ENCODE data around the gene ANKS1B.
"Not testable (repeated sequence)": the region's sequence is repeated elsewhere in the genome, so short reads cannot be mapped to it uniquely, and the experiment has no call there.

ANKS1B gene

DNA sequence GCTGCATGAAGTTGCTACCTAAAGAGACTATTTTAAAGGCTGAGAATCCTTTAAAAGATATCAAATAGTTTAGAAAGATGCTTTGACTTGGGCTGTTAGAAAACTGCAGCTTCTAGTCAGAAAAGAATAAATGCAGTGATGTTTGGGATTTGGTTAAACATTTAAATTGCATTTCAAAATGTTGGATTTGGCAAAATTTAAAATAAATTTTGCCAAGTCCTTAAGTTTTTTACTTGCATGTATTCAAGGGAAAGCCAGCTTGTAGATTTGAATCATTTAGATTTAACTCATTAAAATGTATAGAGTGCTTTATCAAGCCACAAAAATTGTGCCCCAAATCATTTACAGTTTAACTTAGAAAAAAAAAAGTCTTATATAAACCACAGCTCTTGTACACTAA, 109.7 kb downstream of the ANKS1B start:
- no peak for DNase-seq (ENCODE audit: low read depth in 2 of 2, low spot score in 1 of 2)

DNA sequence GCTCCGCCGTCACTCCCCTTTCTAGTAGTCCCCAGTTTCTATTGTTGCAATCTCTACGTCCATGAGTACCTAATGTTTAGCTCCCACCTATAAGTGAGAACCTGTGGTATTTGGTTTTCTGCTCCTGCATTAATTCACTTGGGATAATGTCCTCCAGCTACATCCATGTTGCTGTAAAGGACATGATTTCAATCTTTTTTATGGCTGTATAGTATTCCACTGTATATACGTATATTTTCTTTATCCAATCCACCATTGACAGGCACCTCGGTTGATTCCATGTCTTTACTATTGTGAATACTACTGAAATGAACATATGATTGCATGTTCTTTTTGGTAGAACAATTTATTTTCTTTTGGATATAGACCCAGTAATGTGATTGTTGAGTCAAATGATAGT, 114.7 kb downstream of the ANKS1B start:
- no peak for DNase-seq (ENCODE audit: low read depth in 2 of 2, low spot score in 1 of 2)

DNA sequence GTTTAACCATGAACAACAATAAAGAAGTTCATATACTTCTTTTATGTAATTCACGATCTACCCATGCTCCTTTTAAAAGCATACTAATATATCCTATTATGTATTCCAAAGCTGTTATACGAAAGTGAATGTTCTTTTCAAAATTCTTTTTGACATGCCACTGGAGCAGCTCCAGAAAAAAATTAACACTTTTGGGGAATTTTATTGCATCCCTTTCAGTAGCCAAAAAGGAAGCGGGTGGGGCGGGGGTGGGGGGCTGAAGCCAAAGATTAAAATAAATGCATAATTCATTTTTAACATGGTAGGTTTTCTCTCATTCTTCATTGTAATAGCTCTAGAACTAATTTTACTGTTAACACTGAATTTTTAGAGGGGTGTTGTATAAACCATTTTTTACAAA, 123.0 kb downstream of the ANKS1B start:
- no peak for DNase-seq (ENCODE audit: low read depth in 2 of 2, low spot score in 1 of 2)

DNA sequence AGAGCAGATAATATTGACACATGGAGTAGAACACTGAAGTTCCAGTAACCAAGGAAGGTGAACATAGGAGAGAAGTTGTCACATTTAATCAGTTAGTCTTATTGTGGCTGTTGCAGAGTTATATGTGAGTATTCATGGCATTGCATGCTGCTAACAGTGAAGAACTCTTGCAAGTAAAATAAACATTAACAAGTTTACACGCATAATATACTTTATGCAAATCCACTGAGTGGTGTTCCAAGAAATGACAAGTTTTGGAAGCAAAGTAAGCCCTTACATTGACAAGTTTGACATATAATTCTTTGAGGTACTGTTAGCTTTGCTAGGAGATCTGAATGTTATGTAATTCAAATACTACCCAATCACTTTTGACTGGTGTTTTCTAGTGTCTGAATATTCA, 125.6 kb downstream of the ANKS1B start:
- DNase-seq (ENCODE audit: low read depth in 2 of 2, low spot score in 1 of 2), result no peak

DNA sequence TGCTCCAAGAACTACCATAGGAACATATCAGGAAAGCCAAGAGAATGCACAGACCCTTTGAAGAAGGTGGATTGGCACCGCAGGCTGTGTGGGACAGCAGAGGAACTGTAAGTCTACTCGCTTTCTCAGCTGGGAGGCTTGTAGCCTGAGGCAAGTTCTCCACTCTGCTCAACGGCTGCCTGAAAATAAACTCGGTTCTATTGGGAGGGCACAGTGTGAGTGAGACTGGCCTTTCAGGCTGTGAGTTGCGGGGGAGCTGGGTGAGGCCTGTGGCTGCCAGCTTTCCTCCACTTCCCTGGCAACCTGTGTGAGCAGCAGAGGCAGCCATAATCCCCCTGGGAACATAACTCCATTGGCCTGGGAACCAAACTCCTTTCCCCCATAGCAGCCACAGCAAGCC, 132.1 kb downstream of the ANKS1B start:
- DNase-seq (ENCODE audit: low read depth in 2 of 2, low spot score in 1 of 2), result no peak

DNA sequence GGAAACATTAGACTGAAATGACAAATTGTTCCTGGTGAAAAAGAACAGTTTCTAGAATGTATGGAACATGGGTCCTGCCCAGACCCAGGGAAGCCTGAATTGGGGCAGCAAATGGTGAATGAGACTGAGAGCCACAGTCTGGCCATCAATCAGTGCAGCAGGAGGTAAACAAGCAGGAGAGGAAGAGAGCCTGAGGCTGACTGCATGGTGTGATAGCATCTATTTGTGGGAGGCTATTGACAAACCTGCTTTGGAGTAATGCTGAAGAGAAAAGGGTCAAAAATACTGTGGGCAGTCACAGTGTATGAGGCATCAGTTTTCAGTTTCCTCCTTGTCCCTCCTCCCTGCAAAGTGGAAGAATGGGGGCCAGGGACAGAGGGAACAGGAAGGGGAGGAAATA, 136.8 kb downstream of the ANKS1B start:
- DNase-seq (ENCODE audit: low read depth in 2 of 2, low spot score in 1 of 2), result no peak

DNA sequence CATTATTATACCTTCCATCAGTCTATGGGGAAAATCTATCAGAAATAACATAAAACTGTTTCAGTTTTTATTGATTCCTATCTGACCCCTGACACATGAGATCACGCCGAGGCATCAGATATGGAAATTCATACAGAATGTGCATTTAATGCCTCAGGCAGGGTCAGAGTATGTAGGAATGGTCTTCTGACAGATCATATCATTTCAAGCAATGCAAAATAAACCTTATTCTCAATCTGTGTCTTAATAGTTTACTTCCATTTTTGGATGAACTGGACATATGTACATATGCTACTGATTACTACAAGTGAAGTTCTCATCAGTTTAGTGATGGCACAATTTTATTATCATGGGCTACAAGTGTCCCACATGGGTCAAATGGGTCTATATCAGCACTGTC, 150.0 kb downstream of the ANKS1B start:
- no peak for DNase-seq (ENCODE audit: low read depth in 2 of 2, low spot score in 1 of 2)

DNA sequence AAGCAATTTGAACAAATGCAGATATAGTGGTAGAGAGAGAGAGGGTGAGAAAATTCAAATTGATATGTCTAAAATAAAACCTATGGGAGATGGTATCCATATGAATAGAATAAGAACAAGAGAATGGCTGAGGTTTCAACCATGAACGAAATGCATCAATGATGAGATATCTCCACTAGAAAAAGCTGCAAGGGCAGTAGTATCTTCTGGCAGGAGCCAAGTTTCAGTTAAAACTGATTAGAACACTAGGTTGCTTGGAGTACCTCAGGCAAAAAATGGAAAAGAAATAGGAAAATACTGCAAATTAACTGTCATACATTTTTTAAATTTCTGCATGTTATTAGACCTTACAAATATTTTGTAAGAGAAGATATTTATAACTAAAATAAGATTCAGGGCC, 151.3 kb downstream of the ANKS1B start:
- no peak for DNase-seq (ENCODE audit: low read depth in 2 of 2, low spot score in 1 of 2)

DNA sequence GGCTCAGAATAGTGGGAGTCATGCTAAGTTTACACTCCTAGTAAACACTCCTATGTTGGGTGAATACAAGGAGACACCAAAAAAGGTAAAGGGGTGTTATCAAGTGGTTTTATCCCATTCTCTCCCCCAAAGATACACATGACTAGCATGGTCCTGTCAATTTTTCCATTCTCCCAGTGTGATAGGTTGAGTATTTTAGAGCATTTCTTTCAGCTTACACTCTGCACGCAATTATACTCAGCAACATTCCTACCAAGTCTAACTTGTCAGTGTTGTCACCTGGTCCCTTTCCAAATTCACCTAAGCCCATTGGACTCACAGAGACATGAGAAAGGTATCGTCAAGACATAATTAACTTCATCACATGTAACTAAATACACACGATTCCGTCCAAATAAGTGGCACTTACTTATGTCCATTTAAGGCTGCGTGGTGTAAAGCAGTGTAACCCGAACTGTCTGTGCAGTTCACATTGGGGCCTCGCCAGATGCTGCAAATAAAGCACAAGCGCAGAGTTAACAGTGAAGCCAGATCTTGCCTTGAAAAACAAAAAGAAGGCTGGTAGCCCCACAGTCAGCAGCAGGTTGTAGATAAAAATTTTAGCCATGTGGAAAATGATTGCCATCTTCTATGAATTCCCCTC, 159.7 kb downstream of the ANKS1B start:
- no peak for DNase-seq (ENCODE audit: low read depth in 2 of 2, low spot score in 1 of 2)

DNA sequence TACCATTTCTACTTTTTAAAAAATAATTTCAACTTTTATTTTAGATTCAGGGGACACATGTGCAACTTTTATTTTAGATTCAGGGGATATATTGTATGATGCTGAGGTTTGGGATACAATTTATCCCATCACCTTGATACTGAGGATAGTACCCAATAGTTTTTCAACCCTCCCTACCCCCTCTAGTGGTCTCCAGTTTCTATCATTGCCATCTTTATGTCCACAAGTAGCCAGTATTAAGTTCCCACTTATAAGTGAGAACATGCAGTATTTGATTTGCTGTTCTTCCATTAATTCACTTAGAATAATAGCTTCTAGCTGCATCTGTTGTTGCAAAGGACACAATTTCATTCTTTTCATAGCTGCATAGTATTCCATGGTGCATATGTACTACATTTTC, 162.5 kb downstream of the ANKS1B start:
- DNase-seq (ENCODE audit: low read depth in 2 of 2, low spot score in 1 of 2), result no peak

DNA sequence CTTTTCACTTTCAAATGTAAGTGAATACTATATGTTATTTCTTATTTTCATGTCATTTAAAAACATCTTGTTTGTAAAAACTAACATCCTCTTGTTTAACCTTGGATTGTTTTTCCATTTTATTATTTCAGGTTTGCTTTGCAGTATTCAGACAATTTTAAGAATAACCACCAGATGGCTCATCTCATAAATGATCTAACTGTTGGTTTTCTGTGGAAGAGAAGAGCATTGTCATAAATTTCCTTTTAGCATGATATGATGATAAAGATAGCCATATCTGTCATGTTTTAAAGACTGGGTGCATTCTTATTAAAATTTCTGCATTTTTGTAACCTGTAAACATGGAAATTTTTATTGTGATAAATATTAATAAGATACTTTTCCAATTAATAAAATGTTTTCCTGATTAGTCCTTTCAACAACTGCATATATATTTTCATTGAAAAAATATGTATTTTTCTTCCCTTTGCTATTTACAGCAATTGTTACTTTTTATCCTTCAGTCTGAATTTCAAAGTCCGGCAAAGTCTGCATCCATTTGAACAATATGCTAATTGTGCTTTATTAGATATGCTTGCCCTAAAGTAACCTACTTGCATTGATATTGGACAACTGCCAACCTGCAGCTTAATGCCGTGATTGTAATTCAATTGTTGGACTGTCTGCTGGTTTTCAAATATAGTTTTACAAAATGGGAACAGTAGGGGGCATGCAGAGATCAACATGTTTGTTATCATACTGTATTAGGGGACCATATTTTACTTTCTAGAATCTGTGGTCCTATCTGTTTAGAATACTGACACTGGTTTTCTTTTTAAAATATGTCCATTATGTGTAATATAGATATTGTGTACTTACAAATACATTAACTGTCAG, 173.8 kb downstream of the ANKS1B start:
- DNase-seq (ENCODE audit: low read depth in 2 of 2, low spot score in 1 of 2), result no peak

DNA sequence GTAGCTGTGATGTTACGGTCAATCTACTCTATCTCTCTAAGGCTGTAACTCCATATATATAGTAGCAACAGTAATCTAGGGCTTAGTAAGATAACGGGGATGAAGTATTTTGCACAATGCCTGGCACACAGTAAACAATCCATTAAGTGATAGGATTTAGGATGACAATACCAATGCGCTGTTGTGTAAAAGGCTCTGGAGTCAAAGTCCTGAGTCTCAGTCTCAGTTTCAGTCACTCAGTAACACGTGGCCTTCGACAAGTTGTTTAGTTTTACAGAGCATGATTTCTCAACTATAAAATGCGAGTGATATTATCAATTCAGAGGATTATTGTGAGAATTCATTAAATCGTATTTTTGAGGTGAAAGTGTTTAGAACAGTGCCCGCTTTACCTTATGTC, 174.8 kb downstream of the ANKS1B start:
- DNase-seq (ENCODE audit: low read depth in 2 of 2, low spot score in 1 of 2), result no peak

DNA sequence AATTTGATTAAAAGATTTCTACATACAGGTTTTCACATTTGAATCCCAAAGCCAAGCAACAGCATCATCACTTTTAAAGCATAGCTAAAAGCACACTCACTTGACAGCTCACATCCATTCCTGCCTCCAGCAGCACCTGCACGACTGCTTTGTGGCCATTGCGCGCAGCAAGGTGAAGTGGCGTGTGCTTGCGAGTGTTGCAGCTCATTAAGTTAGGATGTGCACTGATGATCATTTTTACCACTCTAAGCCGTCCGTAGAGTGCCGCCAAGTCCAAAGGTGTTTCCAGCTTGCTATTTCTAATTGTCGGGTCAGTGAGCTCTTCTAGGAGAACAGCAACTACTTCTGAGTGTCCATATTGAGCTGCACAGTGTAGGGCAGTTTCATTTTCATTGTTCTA, 178.4 kb downstream of the ANKS1B start:
- DNase-seq (ENCODE audit: low read depth in 2 of 2, low spot score in 1 of 2), result no peak

DNA sequence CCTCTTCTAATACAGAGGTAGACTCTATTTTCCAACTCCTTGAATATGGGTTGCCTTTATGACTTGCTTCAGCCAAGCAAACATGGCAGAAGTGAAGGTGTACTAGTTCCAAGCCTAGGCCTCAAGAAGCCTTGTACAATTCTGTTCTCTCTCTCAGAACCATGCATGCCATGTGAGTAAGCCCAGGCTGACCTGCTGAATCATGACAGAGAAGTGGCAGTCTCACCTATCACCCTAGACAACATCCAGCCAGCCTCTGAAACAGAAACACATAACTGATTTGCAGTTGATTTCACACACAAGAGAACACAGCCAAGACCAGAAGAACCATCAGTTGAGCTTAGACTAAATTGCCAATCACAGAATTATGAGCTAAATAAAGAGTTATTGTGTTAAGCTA, 180.0 kb downstream of the ANKS1B start:
- DNase-seq (ENCODE audit: low read depth in 2 of 2, low spot score in 1 of 2), result no peak

DNA sequence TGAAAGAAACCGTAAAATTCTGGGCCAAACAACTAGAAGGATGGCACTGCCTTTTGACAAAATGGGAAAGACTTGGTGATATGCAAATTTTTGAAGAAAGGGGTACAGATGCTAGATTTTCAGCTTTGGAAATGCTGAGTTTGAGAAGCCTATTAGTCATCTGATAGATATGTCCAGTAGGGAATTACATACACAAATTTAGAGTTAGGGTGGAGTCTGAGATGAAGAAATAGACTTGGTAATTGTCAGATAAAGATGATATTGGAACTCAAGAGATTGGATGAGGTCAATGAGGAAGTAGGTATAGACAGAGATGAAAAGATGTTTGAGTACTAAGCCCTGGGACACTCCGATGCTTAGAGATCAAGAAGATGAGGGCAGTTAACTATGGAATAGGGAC, 184.1 kb downstream of the ANKS1B start:
- no peak for DNase-seq (ENCODE audit: low read depth in 2 of 2, low spot score in 1 of 2)

DNA sequence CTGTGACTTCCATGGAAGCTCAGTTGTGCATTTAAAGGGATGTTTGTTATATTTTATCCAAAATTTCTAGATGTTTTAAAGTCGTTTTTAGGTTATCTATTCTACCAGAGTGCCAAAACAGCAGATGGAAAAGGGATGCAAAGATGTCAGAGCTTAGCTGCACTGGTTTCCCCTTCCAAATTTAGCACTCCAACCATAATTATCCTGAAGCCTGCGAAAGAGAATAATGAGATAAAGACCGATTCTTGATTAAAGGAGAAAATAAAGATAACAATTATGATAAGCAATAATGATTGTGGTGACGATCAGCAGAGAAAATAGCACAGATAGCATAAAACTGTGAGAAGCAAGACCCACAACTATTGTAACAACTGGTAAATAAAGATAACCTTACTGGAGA, 186.8 kb downstream of the ANKS1B start:
- not testable (repeated sequence) for DNase-seq (ENCODE audit: low read depth in 2 of 2, low spot score in 1 of 2)

DNA sequence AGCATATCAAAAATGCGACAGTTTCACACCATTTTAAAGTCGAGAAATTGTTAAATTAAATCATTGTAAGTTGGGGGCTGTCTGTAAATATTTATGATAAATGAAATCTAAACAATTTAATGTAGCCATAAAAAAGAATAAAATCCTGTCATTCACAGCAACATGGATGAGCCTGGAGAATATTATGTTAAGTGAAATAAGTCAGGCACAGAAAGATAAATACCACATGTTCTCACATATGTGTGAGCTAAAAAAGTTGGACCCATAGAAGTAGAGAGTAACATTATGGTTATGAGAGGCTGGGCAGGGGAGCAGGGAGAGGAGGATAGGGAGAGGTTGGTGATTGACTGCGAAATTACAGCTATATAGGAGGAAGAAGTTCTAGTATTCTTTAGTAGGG, 201.3 kb downstream of the ANKS1B start:
- no peak for DNase-seq (ENCODE audit: low read depth in 2 of 2, low spot score in 1 of 2)

DNA sequence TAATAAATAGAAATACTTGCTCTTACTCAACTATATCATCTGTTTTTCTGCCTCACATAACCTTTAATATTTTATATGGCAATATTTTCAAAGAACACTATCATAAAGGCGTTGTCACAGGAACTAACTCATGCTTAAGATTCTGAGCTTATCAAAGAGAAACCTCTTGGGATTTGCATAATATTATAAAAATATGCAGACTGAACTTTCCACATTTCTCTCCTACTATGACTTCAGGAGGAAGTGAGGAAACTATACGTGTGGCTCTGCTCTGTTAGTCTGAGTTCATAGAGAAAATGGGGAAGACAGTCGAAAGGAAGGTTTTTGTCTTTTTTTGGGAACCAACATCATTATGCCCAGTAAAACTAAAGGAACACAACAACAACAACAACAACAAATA, 212.5 kb downstream of the ANKS1B start:
- no peak for DNase-seq (ENCODE audit: low read depth in 2 of 2, low spot score in 1 of 2)

DNA sequence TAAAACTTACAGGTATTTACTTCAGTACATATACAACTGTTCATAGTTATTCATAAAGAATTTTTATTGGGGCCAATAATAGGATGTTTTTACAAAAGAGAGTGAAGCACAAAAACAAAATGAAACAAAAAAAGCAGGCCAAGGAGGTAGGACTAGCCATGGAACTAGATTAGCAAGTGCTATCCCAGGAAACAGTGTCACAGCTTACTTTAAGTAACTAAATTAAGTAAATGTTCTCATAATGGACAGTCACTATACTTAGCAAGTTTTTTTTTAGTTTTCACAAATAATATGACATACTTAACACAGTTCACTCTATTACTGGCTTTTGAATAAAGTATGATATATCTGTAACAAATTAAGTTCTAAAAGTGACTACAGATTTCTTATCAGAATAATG, 213.1 kb downstream of the ANKS1B start:
- no peak for DNase-seq (ENCODE audit: low read depth in 2 of 2, low spot score in 1 of 2)

DNA sequence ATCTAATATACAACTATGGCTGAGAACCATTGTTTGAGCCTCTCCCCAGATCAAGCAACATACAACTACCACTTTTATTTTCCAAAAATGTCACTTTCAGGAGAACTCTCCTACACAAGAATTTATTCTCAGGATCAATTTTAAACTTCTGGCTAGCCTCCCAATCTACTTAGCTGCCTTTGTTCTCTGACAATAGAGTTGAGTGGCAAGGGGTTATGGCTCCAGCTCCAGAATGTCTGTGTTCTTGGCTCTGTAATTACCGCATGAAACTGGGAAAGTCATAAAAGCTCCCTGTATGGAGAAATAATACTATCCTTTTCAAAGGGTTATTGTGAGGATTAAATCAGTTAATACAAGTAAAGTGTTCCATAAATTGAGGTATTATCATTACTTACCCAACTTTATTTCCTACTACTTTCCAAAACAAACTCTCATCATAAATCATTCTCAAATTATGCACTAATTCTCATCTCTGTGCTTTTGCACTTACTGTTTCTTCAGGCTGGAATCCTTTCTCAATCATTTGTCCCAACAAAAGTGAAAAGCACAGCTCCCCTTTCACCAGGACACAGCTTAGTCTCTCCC, 215.2 kb downstream of the ANKS1B start:
- no peak for DNase-seq (ENCODE audit: low read depth in 2 of 2, low spot score in 1 of 2)

DNA sequence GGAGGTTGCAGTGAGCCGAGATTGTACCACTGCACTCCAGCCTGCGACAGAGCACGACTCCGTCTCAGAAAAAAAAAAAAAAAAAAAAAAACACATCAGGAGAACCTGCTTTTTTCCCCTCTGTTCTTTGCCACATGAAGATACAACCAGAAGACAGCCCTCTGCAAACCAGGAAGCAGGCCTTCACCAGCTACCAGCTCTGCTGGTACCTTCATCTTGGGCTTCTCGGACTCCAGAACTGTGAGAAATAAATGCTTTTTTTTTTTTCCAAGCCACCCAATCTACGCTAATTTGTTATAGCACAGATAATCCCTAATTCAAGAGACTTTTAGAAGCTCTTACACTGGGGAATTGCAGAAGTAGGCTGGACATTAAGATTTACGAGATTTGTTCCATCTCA, 216.0 kb downstream of the ANKS1B start:
- DNase-seq (ENCODE audit: low read depth in 2 of 2, low spot score in 1 of 2), result no peak

DNA sequence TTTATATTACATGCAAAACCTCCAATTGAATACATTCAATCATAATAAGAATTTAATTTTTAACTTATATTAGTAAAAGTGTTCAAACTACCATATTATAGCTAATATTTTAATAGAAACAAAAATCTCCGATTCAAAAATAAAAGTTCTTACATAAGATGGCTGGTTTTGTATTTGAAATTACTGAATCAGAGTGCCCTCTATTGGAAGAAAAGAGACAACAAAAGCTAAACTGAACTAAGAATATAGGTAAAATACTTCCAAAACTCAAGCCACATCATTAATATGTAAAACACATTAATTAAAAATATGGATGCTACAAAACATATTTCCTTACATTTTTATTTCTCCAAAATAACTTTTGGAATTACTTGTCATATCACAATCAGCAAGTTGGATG, 216.9 kb downstream of the ANKS1B start:
- no peak for DNase-seq (ENCODE audit: low read depth in 2 of 2, low spot score in 1 of 2)

DNA sequence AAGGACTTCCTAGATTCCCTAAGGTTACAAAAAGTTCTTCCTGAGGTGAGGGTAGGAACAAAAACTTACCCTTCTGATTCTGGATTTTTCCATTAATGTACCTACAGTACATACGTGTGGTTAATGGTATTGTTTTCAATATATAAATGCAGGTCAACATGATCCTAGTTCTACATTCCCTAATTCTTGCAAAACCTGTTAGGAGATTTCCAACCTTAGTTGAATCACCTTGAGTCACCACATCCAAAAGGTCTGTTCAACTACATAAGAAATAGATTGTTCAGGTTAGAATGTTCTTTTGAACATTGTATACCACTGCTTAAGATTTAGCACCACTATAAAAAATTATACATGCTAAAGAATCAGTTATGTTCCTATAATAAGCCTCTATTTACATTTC, 218.3 kb downstream of the ANKS1B start:
- DNase-seq (ENCODE audit: low read depth in 2 of 2, low spot score in 1 of 2), result no peak

All from stimulated activated CD8-positive, alpha-beta memory T cell treated with anti-CD3 and anti-CD28 coated beads, Interleukin-4, amount 100 ng/mL, for 1 hour (primary cell).